Islet of Langerhans (tissue), 1 donor: ENCODE results near the gene POU2AF2.
"Not testable (repeated sequence)": the region's sequence is repeated elsewhere in the genome, so short reads cannot be mapped to it uniquely, and the experiment has no call there.

Experiments used
- FAIRE-seq: peaks from one replicate; lab custom pipeline; 2011; peaks lifted over from hg19 to GRCh38; lab: Jason Lieb, UNC

Gene POU2AF2

DNA sequence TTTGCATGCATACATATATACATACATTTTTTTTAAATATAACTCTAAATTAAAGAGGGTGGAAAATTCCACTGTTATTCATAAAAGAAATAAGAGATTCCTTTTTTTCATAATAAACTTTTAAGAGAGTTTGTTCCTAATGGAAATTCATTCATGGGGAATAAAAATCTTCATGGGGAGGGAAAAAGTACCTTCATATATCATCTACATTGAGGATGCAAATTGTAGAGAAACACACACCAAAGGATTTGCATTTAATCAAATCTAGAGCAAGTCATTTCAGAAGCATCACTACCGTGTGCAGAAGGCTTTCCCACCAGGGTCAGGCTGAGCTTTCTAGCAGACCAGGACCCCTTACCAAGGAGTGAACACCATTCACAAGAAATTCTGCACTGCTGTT, at the start of gene POU2AF2:
Gene POU2AF2, plus strand, starts transcription at position 301 of the 400 bp plus-strand sequence. CDS start 129 bp downstream, outside the sequence.
- no peak for FAIRE-seq

GRCh38 chr11:111200010-111200534, 45.5 kb upstream of the POU2AF2 start:
- no peak for FAIRE-seq

- FAIRE-seq, result no peak
These were observed 41.3 kb upstream of the POU2AF2 start for GRCh38 chr11:111204211-111204610.

DNA sequence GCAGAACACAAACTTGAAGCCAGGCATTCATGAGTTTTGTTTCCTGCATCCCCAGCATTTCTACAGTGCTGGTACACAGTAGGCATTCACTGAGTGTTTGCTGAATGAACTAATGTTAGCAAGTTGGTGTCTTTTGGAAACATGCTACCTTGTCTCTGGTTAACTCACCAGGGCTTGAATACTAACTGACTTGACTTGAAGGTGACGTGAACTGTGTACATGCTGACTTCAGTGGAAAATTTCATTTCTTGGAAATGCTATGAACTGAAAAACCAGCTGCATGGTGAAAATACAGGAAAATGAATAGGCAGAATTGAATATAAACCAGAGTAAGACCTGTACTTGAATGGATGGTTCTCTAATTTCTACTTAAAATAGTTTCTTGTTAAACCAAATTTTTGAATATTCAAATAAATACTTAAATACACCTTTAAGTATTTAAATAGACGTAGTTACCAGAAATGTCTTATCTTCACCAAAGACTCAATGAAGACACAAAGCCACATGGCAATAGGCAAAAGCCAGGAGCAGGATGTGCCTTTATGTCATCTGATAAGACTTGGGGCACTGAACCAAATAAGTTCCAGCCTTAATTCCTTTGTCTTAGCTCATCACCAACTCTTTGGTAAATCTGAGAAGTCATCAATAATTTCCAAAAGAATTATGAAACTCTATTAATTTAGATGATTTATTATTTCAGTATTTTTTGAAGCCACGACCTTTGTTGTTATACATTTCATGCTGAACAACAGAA, 39.7 kb upstream of the POU2AF2 start:
- FAIRE-seq, result peak; percentile 99

DNA sequence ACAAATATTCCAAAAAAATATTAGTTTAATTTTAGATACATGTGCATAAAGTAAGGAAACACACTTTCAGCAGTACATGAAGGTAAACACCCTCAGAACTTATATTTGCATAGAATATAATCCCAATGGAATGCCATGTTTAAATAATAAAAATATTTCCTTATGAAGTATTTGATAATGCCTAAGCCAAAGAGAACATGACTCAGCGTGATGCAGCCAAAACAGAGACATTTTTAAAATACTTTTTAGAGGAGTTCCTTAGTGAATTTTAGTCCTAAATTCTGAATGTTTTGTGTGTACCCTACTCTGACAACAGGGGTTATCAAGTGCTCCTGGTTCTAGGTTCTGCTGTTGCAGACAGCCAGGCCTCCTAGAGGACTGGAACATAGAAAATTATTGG, 39.1 kb upstream of the POU2AF2 start:
- FAIRE-seq, result no peak

DNA sequence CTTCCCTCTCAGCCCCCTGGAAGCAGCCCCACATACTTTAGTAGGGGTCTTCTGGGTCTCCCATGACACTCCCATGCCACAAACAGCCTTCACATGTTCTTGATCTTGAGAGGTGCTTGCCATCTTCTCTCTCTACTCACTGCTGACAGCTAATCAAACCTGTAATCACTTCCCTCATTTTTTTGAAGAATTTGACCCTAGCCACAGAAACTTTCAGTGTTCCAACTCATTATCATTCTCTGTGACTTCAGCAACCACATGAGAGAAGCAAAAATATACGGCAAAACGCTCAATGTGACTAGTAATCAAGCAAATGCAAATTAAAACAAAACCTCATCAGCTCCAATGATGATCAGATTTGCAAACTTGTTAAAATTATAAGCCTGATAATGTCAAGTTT, 38.3 kb upstream of the POU2AF2 start:
- peak; percentile 9 for FAIRE-seq

DNA sequence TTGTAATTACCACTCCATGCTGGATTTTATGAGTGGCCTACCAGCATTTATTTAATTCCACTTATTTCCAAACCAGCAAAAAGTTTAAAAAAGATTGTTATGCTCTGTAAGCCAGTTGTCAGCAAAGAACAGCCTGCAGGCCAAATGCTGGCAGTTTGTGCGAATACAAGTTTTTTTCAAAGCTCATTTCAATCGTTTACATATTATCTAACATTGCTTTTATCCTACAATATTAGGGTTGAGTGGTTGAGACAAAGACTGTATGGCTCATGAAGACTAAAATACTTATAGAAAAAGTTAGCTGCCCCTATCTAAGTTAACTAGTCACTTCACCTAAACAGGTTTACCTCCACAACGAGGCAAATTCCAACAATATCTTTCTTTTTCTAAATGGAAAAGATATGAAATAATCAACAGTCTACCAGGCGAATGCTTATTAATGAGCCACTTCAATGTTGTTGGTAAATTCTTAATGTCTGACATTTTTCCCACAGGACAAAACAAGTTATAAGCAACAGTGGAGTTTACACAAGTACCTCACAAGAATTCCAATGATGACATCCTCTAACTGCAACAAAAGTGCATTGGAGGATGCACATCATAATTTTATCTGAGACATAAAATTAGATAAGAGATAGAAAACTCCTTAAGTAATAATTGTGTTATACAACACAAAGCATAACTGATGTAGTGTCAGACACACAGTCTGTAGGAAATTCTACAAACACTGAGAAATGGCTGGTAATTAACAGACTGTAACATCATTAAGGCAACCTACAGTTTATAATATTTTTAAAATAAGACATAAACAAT, 35.8 kb upstream of the POU2AF2 start:
- no peak for FAIRE-seq

DNA sequence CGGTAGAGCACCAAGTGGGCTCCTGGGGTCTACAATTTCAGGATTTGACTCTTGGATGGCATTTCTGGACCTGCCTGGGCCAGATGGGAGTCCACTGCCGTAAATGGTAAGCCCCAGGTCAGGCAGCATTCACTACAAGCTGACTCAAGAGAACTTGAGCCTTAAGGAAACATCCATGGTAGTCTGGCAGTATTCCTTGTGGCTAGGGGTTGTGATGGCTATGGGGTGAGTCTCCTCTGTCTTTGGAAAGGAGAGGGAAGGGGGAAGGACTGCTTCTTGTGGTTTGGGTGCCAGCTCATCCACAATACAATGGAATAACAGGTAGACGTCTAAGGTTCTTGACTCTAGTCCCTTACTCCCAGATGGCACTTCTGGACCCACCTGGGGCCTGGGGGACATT, 32.3 kb upstream of the POU2AF2 start:
- FAIRE-seq, result no peak

DNA sequence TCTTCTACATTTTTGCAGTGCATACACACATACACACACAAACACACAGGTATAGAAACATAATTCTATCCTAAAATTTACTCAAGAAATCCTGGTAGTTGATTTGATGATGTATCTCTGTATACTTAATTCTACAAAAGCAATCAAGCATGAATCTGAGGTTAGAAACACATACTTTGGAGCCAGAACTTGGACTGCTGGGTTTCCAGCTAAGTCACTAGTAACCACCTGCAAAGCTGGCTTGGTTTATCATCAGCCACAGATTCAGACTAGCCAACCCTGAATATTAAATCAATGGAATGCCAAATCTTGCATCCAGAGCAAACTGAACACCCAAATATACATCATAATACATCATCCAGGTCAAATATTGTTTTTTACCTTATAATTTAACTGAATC, 24.8 kb upstream of the POU2AF2 start:
- no peak for FAIRE-seq

DNA sequence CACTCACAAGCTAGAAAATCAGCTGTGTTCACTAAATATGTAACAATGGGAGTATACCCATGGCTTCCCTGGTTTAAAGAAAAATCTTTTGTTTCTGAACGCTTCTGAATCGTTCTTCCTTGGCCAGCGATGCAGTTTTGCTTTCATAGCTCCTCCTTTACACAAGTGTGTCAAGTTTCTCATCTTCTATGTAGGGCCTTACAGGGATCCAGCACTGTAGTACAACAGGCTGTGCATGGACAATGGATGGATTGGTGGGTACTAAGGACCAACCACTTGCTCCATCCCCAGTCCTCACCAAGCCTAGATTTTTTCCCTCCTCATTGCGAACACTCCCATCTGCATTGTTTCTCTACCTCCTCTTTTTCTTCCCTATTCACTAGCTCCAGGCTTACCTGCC, 24.3 kb upstream of the POU2AF2 start:
- no peak for FAIRE-seq

DNA sequence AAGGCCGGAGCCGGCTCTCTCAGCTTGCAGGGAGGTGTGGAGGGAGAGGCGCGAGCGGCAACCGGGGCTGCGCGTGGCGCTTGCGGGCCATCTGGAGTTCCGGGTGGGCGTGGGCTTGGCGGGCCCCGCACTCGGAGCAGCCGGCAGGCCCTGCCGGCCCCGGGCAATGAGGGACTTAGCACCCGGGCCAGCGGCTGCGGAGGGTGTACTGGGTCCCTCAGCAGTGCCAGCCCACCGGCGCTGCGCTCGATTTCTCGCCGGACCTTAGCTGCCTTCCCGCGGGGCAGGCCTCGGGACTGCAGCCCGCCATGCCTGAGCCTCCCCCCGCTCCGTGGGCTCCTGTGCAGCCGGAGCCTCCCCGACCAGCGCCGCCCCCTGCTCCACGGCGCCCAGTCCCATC, 23.6 kb upstream of the POU2AF2 start:
- not testable (repeated sequence) for FAIRE-seq

GRCh38 chr11:111222821-111223455, 22.6 kb upstream of the POU2AF2 start:
- FAIRE-seq, result not testable (repeated sequence)

DNA sequence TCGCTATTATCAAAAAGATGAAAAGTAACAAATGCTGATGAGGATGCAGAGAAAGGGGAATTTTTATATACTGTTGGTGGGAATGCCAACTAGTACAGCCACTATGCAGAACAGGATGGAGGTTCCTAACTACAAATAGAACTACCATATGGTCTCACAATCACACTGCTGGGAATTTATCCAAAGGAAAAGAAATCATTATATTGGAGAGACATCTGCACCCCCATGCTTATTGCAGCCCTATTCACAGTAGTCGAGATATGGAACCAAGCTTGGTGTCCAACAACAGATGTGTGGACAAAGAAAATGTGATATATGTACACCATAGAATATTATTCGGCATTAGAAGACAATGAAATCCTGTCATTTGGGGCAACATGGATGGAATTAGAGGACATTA, 19.6 kb upstream of the POU2AF2 start:
- no peak for FAIRE-seq

GRCh38 chr11:111229604-111230003, 15.9 kb upstream of the POU2AF2 start:
- FAIRE-seq, result no peak

DNA sequence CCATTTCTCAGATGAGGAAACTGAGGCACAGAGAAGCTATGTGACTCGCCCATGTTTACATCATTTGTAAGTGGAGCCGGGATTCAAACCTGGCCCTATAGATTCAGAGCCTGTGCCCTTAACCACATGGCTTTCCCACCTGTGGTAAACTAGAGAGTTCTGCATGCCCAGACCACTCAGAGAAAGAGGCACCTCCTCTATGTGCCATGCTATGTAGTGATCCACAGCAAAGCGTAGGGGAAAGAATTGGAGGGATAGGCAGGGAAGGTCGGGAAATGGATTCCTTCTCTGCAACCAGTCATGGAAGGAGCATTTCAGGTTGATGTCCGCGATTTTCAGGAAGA, 15.4 kb upstream of the POU2AF2 start:
- no peak for FAIRE-seq

DNA sequence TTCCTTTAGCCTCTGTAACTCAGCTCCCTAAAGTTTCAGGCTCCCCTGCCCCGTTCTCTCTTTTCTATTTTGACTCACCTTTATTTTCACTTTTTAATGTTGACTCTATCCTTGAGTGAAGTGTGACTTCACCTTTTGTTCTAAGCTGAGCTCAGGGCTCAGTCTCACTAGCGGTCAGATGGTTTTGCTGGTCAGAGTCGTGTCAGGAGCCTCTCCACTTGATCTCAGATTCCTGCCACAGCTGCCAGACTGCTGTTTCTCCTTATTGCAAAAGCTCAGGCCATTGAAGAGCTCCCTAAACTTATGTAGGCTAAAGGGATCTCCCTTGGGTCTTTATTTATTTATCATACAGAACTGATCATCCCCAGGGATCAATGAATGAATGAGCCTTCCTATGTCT, 13.7 kb upstream of the POU2AF2 start:
- FAIRE-seq, result no peak

DNA sequence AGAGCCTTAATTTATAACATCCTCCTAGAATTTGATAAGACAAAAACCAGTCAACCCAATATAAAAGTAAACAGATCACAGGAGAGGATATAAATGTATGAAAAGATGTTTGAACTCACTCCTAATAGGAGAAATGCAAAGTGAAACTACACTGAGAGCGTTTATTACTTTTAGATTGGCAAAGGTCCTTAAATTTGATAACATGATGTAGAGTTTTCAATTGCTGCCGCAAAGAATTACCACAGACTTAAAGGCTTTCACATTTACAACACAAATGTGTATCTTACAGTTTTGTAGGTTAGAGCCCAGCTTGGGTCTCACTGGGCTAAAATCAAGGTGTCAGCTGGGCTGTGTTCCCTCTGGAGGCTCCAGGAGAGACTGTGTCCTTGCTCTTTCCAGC, 9.1 kb upstream of the POU2AF2 start:
- no peak for FAIRE-seq

DNA sequence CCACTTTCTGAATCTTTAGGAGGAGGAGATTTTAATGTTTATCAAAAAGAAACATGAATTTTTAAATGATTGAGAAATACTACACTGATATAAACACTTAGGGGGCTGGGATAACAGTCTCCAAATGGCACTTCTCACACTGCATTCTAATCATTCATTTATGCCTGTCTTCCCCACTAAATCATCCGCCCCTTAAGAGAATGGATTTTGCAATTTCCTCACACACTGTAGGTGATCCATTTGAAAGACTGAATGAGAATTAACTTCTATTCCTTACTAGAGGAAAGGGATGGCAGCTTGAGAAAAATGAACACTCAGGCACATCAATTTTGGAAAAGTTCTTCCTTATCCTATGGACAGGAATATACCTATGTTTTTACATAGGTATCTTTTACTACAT, 7.6 kb upstream of the POU2AF2 start:
- FAIRE-seq, result no peak

- FAIRE-seq, result no peak
These were observed 1.4 kb downstream of the POU2AF2 start for GRCh38 chr11:111246956-111247355.

- no peak for FAIRE-seq
These were observed 5.4 kb downstream of the POU2AF2 start for GRCh38 chr11:111250936-111251335.

DNA sequence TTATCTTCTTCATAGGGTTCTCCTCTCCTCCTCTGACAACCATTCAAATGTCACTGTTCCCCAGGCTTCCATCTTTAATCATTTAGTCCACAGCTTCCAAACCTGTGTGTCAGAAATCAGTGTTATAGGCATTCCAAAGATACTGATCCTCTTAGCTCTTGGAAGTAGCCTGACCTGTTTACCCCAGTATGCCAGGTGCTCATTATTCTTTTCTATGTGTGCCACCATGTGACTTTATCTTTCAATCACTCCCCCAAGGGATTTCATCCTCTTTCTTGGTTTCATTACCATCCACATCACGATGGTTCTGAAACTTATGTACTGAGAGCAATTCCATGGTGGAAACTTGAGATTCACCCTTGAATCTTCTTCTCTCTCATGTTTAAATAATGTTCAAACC, 7.6 kb downstream of the POU2AF2 start:
- FAIRE-seq, result no peak

DNA sequence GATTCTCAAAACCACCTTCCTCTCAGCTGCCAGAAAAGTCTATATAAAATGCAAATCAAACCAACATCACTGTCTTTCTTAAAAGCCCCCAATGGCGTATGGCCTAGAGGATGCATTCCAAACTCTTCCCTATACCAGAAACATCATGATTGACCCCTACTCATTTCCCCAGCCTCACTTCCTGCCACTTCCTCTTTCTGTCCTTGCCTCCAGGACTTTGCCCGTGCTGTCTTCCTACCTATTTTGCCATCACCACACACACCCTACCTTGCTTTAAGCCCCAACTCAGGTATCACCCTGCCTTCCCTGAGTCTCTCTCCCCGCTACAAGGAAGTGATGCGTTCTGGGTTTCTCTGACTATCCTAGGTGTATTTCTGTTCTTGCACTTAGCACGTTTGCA, 8.1 kb downstream of the POU2AF2 start:
- FAIRE-seq, result no peak

- no peak for FAIRE-seq
These were observed 12.5 kb downstream of the POU2AF2 start for GRCh38 chr11:111258046-111258445.
